Measurements from ENCODE around the gene BACE1-AS. TPM values are rescaled to one million over a fixed set of nuclear protein-coding genes. Genes with fewer than 3 reads are reported as not detected.

The BACE1-AS gene
- total RNA-seq, 1 donor from 2014 or later = 20.0 TPM

DNA sequence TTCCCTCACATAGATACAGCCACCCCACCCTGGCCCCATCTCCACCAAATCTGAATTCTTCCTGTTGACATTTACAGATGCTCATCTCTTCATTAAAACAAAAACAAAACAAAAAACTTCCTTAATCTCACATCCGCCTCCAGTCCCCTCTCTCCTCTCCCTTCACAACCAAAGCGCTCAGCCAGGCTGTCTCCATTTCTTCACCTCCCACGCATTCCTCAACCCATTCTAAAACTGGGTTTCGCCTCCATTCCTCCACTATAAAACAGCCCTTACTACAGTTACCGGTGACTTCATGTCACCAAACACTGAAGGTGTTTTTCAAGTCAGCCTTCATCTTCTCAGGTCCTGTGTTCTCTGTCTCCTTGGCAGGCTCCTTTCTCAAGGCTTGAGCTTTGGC is 9.6 kb downstream of the BACE1-AS start:
- DNase-seq (ENCODE audit: low spot score in 2 of 2, unreplicated experiment in 2 of 2) = no peak
- Mint-ChIP-seq H3K27ac (peak overlapping the region; percentile 96), H3K4me3 (peak overlapping the region; percentile 48), H3K9me3 (no peaks in the 10 kb centered on the region), H3K27me3 (ENCODE audit: low read depth) (no peaks in the 10 kb centered on the region), H3K4me1 (peaks cover 25% of the 10 kb centered on the region), H3K36me3 (peaks cover 2% of the 10 kb centered on the region)
- TF ChIP-seq, protein P1, sequence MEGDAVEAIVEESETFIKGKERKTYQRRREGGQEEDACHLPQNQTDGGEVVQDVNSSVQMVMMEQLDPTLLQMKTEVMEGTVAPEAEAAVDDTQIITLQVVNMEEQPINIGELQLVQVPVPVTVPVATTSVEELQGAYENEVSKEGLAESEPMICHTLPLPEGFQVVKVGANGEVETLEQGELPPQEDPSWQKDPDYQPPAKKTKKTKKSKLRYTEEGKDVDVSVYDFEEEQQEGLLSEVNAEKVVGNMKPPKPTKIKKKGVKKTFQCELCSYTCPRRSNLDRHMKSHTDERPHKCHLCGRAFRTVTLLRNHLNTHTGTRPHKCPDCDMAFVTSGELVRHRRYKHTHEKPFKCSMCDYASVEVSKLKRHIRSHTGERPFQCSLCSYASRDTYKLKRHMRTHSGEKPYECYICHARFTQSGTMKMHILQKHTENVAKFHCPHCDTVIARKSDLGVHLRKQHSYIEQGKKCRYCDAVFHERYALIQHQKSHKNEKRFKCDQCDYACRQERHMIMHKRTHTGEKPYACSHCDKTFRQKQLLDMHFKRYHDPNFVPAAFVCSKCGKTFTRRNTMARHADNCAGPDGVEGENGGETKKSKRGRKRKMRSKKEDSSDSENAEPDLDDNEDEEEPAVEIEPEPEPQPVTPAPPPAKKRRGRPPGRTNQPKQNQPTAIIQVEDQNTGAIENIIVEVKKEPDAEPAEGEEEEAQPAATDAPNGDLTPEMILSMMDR (IDR thresholded peaks at IDR 0.05; ENCODE audit: unreplicated experiment) = no peak

DNA sequence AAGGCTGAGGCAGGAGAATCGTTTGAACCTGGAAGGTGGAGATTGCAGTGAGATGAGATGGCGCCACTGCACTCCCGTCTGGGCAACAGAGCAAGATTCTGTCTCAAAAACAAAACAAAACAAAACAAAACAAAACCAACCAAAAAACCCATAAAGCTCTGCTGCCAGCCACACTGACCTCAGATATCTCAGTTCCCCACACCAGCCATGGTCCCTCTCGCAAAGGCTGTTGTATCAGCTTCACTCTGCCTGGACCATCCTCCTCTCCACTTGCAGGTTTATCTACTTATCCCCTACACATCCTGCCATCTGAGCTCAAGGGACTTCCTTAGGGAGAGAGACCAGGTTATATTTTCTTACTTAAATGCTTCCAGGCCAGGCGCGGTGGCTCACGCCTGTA is 11.1 kb downstream of the BACE1-AS start:
- TF ChIP-seq, protein P1 (IDR thresholded peaks at IDR 0.05; ENCODE audit: unreplicated experiment) = no peak
- Mint-ChIP-seq H3K27ac (no peak overlapping the region), H3K36me3 (peaks cover 2% of the 10 kb centered on the region), H3K9me3 (no peaks in the 10 kb centered on the region), H3K27me3 (ENCODE audit: low read depth) (no peaks in the 10 kb centered on the region), H3K4me3 (no peak overlapping the region), H3K4me1 (peaks cover 25% of the 10 kb centered on the region)
- no peak for DNase-seq (ENCODE audit: low spot score in 2 of 2, unreplicated experiment in 2 of 2)

DNA sequence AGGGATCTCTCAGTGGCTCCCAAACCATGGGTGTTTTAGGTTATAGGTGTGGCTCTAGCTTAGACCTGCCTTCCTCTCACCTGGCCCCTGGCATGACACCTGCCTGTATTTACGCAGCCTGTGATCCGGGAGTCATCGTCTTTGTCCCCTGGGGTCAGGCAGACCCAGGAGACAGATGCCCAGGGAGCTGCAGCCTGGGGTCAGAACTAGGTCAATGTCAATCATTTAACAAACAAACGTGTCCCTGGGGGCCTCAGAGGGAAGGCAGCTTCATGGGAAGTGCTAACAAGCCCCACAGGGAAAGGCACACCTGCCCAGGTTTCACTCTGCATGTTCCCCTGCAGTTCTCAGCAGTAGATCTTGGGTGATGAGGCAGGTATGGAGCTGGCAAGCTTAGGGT is 12.0 kb downstream of the BACE1-AS start:
- Mint-ChIP-seq H3K27ac (no peak overlapping the region), H3K4me3 (no peak overlapping the region)

DNA sequence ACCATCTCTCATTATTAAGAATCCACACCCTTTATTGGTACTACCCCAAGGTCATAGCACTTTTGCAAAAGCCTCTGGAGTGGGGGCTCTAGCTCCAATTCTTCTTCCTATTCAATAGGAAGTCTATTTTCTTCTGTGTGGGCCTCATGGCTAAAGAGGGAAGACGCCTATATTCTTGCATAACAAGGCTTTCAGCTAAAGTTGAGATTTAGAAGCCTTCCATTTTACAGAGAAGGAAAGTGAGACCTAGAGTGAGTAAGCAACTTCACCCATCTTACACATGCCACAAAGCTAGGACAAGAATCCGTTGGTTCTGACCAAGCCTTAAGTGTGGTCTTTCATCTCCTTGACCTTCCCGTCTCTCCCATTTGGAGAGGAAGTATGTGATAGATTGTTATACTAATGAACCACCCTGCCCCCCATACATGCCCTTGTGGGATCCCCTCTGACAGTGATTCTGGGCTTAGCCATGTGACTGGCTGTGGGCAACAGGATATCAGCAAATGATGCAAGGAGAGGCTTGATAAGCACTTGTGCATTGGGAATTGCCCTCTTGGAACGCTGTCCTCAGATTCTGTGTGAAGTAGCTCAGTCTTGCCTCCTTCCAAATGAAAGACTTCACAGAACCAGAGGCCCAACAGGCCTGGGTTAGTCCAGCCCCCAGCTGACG is 12.6 kb downstream of the BACE1-AS start:
- no peaks in the 10 kb centered on the region for H3K27me3 Mint-ChIP-seq (ENCODE audit: low read depth)
- H3K27ac Mint-ChIP-seq = no peak overlapping the region
- H3K36me3 Mint-ChIP-seq = peaks cover 2% of the 10 kb centered on the region
- H3K4me1 Mint-ChIP-seq = peaks cover 25% of the 10 kb centered on the region
- H3K4me3 Mint-ChIP-seq = no peak overlapping the region
- no peak for DNase-seq (ENCODE audit: low spot score in 2 of 2, unreplicated experiment in 2 of 2)
- no peaks in the 10 kb centered on the region for H3K9me3 Mint-ChIP-seq
- TF ChIP-seq, protein P1 (IDR thresholded peaks at IDR 0.05; ENCODE audit: unreplicated experiment) = no peak

More for the DNA sequence above, 12.0 kb downstream of the BACE1-AS start:
- TF ChIP-seq, protein P1 (IDR thresholded peaks at IDR 0.05; ENCODE audit: unreplicated experiment) = no peak
- no peak for DNase-seq (ENCODE audit: low spot score in 2 of 2, unreplicated experiment in 2 of 2)
- Mint-ChIP-seq H3K36me3 (peaks cover 2% of the 10 kb centered on the region), H3K4me1 (peaks cover 25% of the 10 kb centered on the region), H3K27me3 (ENCODE audit: low read depth) (no peaks in the 10 kb centered on the region), H3K9me3 (no peaks in the 10 kb centered on the region)

DNA sequence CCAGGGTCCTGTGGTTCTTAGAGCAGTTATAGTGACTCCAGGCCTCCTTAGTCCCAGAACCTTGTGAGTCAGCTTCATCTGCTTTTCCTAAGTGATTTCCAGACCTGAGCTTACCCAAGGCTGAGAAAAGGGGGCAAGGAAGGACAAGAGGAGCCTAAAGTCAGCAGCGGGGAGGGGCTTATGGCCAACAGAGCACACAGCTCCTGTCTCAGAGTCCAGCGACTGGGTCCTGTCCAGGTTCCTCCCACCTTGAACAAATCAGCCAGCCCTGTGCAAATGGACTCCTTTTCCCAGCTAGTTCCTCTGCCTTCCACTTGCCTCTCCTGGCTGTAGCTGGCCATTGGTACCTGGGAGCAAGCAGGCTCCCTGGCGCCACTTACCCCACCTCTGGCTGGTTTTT is 14.0 kb downstream of the BACE1-AS start:
- TF ChIP-seq, protein P1 (IDR thresholded peaks at IDR 0.05; ENCODE audit: unreplicated experiment) = no peak
- H3K4me3 Mint-ChIP-seq = no peak overlapping the region

More for the DNA sequence above, 14.0 kb downstream of the BACE1-AS start:
- Mint-ChIP-seq H3K27ac (no peak overlapping the region), H3K27me3 (ENCODE audit: low read depth) (no peaks in the 10 kb centered on the region), H3K9me3 (no peaks in the 10 kb centered on the region), H3K36me3 (no peaks in the 10 kb centered on the region), H3K4me1 (peaks cover 13% of the 10 kb centered on the region)
- DNase-seq (ENCODE audit: low spot score in 2 of 2, unreplicated experiment in 2 of 2) = no peak
